HepG2 (cell line): ENCODE results near the gene LDAH. TPM values are rescaled to one million over a fixed set of nuclear protein-coding genes. Genes with fewer than 3 reads are reported as not detected.
A peak's percentile ranks its signal among the peaks of the same experiment; 100 is the strongest.

Experiments
- ARNT2 ChIP-seq: sonication (generic); formaldehyde crosslinking; IDR thresholded peaks from 2 replicates; pipeline ENCODE4 v1.8.0; 2022; ENCODE audit warnings: mild to moderate bottlenecking, low read depth, missing genetic modification reagents, moderate library complexity
- ATRX ChIP-seq: sonication (generic); formaldehyde crosslinking; IDR thresholded peaks from 2 replicates; pipeline ENCODE4 v1.4.0; 2020; ENCODE audit warnings: missing genetic modification reagents, borderline replicate concordance
- FOXM1 ChIP-seq: sonication (generic); formaldehyde crosslinking; IDR thresholded peaks from 2 replicates; pipeline ENCODE4 v1.5.0; 2020; ENCODE audit warnings: missing genetic modification reagents
- KDM1A ChIP-seq: IDR thresholded peaks from 2 replicates; pipeline ENCODE4 v1.6.1; 2016; ENCODE audit warnings: missing compliant biosample characterization
- MYC ChIP-seq: sonication (generic); formaldehyde crosslinking; IDR thresholded peaks from 2 replicates; pipeline ENCODE4 v1.9.0; 2021; ENCODE audit warnings: missing genetic modification reagents, borderline replicate concordance
- NAIF1 ChIP-seq: sonication (generic); formaldehyde crosslinking; IDR thresholded peaks from 2 replicates; pipeline ENCODE4 v1.5.0; 2020; ENCODE audit warnings: mild to moderate bottlenecking, missing genetic modification reagents, borderline replicate concordance
- PLSCR1 ChIP-seq: sonication (generic); formaldehyde crosslinking; IDR thresholded peaks from 2 replicates; pipeline ENCODE4 v1.5.0; 2020; ENCODE audit warnings: missing genetic modification reagents, mild to moderate bottlenecking, borderline replicate concordance
- RBAK ChIP-seq: sonication (generic); formaldehyde crosslinking; IDR thresholded peaks from 2 replicates; pipeline ENCODE4 v1.5.1; 2020; ENCODE audit warnings: mild to moderate bottlenecking, missing genetic modification reagents
- ZNF138 ChIP-seq: sonication (generic); formaldehyde crosslinking; IDR thresholded peaks from 2 replicates; pipeline ENCODE4 v1.5.0; 2020; ENCODE audit warnings: mild to moderate bottlenecking, low read depth, missing genetic modification reagents
- ZNF253 ChIP-seq: sonication (generic); formaldehyde crosslinking; IDR thresholded peaks from 2 replicates; pipeline ENCODE4 v1.8.0; 2022; ENCODE audit warnings: mild to moderate bottlenecking, missing genetic modification reagents, borderline replicate concordance
- ZNF276 ChIP-seq: sonication (generic); formaldehyde crosslinking; IDR thresholded peaks from 2 replicates; pipeline ENCODE4 v1.4.0; 2020; ENCODE audit warnings: mild to moderate bottlenecking, low read depth, missing genetic modification reagents
- ZNF788 ChIP-seq: sonication (generic); formaldehyde crosslinking; IDR thresholded peaks from 2 replicates; pipeline ENCODE4 v1.5.0; 2020; ENCODE audit warnings: mild to moderate bottlenecking, missing genetic modification reagents, borderline replicate concordance
- polyA plus RNA-seq, 8 experiments: library from polyadenylated mRNA; depleted of rRNA in 3 of 8; stranded (reverse) in 7 of 8; unstranded in 1 of 8; fragments of >200 nt; fragmentation: Illumina TruSeq in 4 of 8; extraction: Trizol in 4 of 8; gene quantifications; 2 replicates each; pipeline versions ENCODE4 v1.2.1 to v1.2.3, GENCODE V29; 2011 to 2016; ENCODE audit warnings: low read depth in 4 of 8, missing spikeins in 1 of 8, mixed read lengths in 1 of 8; ENCODE audit not compliant: insufficient read depth in 1 of 8
- total RNA-seq, 5 experiments: library from RNA; depleted of rRNA; stranded (reverse); fragments of >200 nt; fragmentation: Illumina TruSeq; extraction: Trizol; gene quantifications; 2 replicates each; pipeline ENCODE4 v1.2.3, GENCODE V29; 2016; ENCODE audit warnings: low read depth in 1 of 5
- TF ChIP-seq, protein P1 (sequence below): fragments of 450-650 bp; IDR thresholded peaks from 2 replicates; pipeline ENCODE4 v1.6.1; 2017; ENCODE audit warnings: mild to moderate bottlenecking
- TF ChIP-seq, protein P2 (sequence below): sonication (generic); formaldehyde crosslinking; IDR thresholded peaks from 2 replicates; pipeline ENCODE4 v1.4.0; 2020; ENCODE audit warnings: missing genetic modification reagents
- TF ChIP-seq, protein P3 (sequence below): sonication (generic); formaldehyde crosslinking; IDR thresholded peaks from 2 replicates; pipeline ENCODE4 v1.4.0; 2020; ENCODE audit warnings: missing genetic modification reagents, borderline replicate concordance

LDAH gene
- total and polyA plus RNA-seq, 2 of the 13 experiments (the other 11 are each of a cell fraction or from before 2014, with no cell fraction given) = 28.8 to 46.2 TPM

- TF ChIP-seq, protein P1, sequence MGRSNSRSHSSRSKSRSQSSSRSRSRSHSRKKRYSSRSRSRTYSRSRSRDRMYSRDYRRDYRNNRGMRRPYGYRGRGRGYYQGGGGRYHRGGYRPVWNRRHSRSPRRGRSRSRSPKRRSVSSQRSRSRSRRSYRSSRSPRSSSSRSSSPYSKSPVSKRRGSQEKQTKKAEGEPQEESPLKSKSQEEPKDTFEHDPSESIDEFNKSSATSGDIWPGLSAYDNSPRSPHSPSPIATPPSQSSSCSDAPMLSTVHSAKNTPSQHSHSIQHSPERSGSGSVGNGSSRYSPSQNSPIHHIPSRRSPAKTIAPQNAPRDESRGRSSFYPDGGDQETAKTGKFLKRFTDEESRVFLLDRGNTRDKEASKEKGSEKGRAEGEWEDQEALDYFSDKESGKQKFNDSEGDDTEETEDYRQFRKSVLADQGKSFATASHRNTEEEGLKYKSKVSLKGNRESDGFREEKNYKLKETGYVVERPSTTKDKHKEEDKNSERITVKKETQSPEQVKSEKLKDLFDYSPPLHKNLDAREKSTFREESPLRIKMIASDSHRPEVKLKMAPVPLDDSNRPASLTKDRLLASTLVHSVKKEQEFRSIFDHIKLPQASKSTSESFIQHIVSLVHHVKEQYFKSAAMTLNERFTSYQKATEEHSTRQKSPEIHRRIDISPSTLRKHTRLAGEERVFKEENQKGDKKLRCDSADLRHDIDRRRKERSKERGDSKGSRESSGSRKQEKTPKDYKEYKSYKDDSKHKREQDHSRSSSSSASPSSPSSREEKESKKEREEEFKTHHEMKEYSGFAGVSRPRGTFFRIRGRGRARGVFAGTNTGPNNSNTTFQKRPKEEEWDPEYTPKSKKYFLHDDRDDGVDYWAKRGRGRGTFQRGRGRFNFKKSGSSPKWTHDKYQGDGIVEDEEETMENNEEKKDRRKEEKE = no peak
- TF ChIP-seq FOXM1 (CRISPR knock-in tag) (no peak), ARNT2 (peak; percentile 75), ZNF788 (CRISPR knock-in tag) (peak; percentile 84; the same call in 1 of the 2 replicates), ZNF276 (CRISPR knock-in tag) (no peak), NAIF1 (no peak), RBAK (CRISPR knock-in tag) (no peak), ZNF138 (CRISPR knock-in tag) (no peak), ATRX (CRISPR knock-in tag) (no peak), ZNF253 (CRISPR knock-in tag) (no peak), KDM1A (CRISPR knock-in tag) (no peak), MYC (CRISPR knock-in tag) (peak; percentile 66; the same call in 1 of the 2 replicates), PLSCR1 (CRISPR knock-in tag) (no peak)
- TF ChIP-seq, protein P2, sequence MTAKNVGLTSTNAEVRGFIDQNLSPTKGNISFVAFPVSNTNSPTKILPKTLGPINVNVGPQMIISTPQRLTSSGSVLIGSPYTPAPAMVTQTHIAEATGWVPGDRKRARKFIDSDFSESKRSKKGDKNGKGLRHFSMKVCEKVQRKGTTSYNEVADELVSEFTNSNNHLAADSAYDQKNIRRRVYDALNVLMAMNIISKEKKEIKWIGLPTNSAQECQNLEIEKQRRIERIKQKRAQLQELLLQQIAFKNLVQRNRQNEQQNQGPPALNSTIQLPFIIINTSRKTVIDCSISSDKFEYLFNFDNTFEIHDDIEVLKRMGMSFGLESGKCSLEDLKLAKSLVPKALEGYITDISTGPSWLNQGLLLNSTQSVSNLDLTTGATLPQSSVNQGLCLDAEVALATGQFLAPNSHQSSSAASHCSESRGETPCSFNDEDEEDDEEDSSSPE = 0 out of 2 replicates have a peak, but pooled peaks have one; percentile 27
- TF ChIP-seq, protein P3, sequence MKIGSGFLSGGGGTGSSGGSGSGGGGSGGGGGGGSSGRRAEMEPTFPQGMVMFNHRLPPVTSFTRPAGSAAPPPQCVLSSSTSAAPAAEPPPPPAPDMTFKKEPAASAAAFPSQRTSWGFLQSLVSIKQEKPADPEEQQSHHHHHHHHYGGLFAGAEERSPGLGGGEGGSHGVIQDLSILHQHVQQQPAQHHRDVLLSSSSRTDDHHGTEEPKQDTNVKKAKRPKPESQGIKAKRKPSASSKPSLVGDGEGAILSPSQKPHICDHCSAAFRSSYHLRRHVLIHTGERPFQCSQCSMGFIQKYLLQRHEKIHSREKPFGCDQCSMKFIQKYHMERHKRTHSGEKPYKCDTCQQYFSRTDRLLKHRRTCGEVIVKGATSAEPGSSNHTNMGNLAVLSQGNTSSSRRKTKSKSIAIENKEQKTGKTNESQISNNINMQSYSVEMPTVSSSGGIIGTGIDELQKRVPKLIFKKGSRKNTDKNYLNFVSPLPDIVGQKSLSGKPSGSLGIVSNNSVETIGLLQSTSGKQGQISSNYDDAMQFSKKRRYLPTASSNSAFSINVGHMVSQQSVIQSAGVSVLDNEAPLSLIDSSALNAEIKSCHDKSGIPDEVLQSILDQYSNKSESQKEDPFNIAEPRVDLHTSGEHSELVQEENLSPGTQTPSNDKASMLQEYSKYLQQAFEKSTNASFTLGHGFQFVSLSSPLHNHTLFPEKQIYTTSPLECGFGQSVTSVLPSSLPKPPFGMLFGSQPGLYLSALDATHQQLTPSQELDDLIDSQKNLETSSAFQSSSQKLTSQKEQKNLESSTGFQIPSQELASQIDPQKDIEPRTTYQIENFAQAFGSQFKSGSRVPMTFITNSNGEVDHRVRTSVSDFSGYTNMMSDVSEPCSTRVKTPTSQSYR (CRISPR knock-in tag) = peak; percentile 50; the same call in 1 of the 2 replicates
Observed at GRCh38 chr2:20635675-20636584, 187.0 kb downstream of the LDAH start (continued).
